Measurements from ENCODE around the gene IMPA2.
"Not testable (repeated sequence)": the region's sequence is repeated elsewhere in the genome, so short reads cannot be mapped to it uniquely, and the experiment has no call there.

Gene IMPA2

DNA sequence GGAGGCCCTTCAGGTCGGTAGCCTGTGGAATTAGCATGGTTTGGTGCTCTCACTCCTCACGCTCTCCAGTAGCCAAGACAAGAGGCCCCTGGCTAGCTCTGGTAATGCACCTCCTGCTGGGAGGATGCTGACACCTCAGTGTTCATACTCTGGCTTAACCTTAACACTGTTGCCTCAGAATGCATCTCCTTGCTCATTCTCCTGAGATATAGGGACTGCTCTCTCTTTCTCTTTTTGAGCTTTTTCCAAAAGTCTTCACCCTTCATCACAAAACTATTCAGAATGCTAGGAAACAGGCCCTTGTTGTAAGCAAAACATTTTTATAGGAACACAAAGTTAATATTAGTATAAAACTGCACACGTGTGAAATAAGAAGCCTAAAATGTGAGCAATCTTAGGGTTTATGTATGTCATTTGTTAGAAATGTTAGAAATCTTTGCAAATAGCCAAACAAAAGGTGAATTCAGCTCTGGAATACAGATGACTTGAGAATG lies 17.3 kb upstream of the IMPA2 start:
- DNase-seq, result no peak

DNA sequence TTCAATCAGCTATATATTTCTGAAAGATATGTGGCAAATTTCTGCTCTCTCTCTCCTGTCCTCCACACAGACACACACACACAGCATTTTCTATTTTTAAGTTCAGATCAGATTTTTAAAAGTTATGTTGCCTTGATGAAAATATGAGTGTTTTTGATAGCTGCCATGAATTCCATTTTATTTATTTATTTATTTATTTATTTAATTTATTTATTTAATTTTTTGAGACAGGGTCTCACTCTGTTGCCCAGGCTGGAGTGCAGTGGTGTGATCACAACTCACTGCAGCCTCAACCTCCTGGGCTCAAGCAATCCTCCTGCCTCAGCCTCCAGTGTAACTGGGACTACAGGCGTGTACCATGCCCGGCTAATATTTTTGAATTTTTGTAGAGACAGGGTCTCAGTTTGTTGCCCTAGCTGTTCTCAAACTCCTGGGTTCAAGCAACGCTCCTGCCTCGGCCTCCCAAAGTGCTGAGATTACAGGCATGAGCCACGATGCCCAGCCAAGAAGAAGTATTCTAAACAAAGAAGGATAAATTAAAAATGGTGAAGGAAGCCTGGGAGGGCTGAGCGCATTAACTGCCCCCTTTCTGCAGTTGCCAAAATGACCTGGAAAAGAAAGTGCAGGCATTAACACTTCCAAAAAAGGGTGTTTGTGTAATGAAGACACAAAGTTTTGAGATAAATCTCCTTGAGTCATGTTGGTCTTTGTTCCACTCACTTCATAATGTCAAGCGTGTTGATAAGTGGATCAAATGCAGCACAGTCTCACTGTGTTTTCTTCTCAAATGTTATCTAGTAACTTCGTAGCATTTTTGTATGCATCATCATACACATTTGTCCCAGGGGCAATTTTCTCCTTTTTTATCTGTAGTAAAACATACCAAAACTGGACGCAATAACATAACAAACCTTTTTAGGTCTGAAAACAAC lies 11.1 kb upstream of the IMPA2 start:
- DNase-seq, result no peak

DNA sequence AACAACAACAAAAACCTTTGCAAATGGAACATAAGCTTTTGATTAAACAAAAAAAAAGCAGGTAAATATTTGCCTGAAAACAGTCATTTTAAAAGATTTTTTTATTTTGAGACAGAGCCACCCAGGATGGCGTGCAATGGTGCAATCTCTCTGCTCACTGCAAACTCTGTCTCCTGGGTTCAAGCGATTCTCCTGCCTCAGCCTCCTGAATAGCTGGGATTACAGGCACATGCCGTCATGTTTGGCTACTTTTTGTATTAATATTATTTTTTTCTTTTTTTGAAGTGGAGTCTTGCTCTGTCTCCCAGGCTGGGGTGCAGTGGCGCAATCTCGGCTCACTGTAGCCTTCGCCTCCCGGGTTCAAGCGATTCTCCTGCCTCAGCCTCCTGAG lies 10.5 kb upstream of the IMPA2 start:
- DNase-seq, result not testable (repeated sequence)

DNA sequence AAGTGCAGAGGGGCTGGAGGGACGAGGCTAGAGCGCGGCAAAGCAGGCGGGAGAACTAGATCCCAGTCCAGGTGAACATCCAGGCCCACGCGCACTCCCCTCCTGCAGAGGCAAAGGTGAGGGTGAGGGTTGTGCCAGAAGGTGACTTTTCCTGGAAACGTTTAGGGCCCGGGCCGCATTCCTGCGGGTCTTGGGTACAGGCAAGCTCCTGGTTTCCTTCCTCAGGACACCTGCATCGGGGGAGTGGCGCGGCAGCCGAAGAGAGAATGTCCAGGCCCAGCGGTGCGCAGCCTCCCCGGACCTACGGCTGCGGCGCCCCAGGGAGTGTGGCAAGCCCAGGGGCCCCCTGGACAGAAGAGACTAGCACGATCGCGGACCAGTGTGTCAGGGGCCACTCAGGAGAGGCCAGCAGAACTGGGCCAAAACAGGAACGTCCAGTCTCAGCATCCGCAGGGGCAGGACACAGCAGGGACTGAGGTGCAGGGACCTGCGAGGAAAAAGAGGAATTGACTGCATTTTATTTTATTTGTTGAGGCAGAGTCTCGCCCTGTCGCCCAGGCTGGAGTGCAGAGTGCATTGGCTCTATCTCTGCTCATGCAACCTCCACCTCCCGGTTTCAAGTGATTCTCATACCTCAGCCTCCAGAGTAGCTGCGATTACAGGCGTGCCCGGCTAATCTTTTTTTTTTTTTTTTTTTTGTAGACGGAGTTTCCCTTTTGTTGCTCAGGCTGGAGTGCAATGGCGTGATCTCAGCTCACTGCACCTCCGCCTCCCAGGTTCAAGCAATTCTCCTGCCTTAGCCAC lies 8.7 kb upstream of the IMPA2 start:
- no peak for DNase-seq

DNA sequence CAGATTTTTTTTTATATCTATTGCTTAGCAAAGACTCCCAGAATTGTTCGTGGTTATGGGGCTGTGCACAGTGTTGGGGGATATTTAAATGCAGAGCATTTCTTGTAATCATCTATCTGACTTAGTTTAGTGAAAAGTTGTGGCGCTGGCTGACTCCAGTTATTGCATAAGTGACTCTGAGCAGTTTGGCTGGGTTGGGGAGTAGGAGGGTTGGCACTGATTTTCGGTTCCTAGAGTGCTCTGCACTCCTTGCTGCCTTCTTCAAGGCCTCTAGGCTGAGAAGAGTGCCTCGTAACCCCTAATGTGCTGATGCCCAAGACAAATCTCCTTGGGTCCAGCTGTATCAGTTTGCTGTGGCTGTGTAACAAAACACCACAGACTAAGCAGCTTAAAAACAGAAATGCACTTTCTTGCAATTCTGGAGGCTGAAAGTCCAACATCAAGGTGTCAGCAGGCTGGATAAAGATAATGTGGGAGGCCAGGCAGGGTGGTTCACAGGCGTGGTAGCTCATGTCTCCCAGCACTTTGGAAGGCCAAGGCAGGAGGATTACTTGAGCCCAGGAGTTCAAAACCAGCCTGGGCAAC lies 6.5 kb upstream of the IMPA2 start:
- DNase-seq, result no peak

DNA sequence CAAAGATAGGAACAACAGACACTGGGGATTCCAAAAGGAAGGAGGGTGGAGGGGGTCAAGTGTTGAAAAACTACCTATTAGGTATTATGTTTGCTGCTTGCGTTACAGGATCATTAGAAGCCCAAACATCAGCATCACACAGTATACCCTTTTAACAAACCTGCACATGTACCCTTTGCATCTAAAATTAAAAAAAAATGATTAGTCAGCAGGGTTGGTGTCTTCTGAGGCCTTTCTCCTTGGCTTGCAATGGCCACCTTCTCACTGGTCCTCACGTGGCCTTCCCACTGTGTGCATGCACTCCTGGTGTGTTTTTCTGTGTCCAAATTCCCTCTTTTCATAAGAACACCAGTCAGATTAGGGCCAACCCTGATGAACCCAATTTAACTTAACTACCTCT lies 5.6 kb upstream of the IMPA2 start:
- no peak for DNase-seq

DNA sequence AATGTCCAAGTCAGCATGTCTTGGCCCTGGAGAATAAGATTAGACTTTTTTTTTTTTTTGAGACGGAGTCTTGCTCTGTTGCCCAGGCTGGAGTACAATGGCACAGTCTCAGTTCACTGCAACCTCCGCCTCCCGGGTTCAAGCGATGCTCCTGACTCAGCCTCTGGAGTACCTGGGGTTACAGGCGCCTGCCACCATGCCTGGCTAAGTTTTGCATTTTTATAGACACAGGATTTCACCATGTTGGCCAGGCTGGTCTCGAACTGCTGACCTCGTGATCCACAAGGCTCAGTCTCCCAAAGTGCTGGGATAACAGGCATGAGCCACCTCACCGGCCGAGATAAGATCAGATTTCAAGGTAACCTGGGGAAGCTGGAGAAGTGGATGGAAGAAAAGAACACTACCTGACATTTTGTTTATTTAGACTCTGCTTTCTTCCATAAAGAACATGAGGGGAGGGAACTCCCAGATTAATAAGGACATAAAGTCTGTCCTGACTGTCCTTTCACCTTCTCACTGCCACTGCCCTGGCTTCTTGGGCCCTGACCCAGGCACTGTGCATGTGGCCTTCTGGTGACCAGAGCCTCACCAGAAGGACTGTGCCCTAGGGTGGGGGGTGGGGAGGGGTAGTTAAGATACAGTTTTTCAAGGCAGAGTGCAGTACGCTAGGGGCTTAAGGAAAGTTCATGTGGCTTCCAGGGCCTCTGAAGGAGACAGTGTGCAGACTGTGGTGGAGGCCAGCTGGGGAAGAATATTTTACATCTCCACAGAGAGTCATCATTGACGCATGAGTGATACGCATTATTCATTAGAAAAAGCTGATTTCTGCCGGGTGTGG lies 4.8 kb upstream of the IMPA2 start:
- no peak for DNase-seq

DNA sequence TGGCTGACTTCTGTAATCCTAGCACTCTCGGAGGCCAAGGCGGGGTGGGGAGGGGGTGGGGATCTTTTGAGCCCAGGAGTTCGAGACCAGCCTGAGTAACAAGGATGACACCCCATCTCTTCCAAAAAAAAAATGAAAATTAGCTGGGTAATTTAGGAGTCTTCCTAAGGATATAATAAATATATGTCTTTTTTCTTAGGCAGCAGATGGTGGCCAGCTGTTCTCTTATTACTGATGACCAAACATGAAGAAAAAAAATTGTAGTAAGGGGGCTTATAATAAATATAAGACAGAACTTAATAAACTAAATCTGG lies 4.2 kb upstream of the IMPA2 start:
- no peak for DNase-seq

DNA sequence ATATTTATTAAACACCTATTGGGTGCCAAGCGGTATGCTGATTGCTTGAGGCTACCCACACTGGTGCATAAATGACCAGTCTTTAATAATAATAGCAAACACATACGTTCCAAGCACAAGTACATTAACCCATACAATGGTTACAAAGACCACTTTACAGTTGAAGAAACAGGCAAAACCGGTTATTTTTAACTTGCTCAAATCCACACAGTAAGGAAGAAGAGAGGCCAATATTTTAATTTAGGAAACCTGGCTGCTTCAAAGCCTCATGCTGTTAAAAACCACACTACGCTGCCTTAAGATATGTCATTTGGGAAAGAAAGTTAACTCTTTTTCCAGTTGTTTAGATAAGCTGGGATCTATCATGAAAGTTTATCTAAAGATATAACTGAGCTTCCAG lies 2.4 kb upstream of the IMPA2 start:
- DNase-seq, result no peak

DNA sequence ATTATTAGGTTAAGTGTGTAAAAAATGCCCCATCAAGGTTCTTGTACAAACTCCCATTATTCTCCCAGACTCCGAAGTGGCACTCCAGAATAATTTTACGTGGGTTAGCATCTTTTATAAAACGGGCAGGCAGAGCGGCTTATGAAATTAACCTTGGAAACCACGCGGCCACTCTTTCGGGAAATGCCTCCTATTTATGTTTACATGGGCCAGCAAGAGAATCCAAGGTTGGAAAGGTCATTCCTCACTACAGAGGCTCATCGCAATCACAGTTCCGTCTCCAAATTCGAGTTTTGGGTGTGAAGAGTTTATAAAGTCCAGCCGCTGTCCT lies 1.2 kb upstream of the IMPA2 start:
- no peak for DNase-seq

DNA sequence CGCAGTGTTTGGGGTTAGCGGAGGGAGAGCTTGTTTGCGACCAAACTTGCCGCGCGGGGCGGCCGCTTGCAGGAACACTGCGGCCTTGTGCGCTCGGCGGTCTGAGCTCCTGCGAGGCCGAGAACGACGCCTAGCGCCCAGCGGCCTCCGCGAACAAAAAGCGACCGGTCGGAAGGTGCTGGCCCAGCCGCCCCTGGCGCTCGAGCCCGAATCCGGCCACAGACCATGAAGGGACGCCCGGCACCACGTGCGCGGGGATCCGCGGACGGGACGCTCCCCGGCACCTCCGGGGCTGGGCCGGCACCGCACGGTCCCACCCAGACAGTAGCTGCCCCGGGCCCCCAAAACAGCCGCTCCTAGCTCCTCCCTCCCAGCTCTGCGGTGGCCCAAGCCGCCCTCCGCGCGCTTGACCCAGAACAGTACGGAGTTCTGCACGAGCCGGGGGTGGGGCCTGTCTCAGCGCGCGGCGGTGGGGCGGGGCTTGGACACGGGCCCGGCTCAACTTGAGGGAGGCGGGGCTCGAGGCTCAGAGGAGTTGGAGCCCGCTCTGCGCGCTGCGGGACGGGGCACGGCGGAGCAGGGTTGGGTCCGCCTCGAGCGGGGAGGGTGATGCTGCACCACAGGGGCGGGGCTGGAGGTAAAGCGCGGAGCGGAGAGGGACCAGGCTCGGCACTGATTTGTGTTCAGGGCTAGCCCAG lies 664 bp upstream of the IMPA2 start:
- DNase-seq, result peak; percentile 94

DNA sequence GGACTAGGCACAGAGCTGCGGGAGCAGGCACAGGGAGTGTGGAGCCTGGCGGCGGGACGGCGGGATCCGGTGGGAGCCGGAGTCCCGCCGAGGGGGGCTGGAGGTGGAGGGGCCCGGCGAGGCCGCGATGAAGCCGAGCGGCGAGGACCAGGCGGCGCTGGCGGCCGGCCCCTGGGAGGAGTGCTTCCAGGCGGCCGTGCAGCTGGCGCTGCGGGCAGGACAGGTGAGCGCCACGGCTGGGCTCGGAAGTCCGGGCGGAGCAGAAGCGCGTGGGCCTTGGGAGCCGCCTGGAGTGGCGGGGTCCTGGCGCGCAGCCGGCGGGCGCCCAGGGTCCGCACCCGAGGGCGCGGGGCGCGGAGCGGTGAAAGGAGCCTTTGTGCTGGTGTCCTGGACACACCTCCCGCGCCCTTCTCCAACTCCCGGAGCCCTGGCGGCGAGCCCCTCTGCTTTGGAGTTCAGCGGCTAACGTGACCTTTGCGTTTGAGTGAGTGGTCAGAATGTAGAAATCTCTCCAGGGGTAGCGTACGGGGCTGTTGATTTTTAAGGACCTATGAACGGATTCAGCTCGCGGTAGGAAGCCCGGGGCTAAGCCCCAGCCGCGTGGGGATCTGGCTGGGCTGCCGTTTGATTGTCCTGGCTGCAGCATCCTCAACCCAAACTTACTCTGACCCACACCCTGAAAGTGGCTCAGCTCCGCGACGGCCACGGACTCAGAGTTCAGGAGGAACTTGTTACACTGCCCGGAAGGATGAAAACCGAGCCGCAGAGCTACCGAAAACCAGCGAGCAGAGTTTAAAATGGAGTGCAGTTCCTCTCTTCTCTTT lies 448 bp downstream of the IMPA2 start:
- no peak for DNase-seq

DNA sequence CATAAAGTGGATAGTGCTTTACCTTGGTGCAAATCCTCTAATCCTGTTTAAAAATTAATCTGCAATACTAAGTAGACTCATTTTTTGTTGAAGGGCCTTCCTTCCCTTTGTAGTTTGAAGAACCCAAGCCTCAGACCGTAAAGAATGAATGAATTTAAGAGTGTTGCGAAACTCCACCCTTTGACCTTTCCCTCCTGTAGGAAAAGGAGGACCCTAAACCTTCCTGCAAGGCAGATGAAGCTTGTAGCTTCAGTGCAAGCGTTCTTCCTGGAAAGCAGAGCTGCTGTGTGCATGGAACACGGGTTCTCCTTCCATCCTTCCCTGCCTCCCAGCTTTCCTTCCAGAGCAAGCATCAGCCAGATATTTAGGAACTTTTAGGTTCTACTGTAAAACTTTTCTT lies 1.7 kb downstream of the IMPA2 start:
- DNase-seq, result no peak

DNA sequence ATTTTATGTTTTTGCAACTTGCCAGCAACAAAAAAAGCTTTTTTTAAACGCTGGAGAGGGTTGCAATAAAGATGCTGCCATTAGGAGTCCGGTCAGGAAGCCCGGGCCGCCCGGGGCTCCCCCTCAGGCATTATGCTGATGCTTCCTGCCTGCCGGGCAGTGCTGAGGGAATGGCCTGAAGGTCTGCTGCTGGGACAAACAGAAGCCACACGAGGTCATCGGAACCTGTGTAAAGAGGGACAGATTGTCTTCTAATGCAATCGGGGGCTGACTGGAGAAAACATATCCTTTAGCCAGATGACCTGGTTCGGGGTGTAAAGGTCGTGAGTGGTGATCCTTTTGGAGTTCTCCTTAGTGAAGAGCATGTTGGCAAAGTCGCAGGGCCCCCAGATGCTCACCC lies 2.3 kb downstream of the IMPA2 start:
- DNase-seq, result no peak

DNA sequence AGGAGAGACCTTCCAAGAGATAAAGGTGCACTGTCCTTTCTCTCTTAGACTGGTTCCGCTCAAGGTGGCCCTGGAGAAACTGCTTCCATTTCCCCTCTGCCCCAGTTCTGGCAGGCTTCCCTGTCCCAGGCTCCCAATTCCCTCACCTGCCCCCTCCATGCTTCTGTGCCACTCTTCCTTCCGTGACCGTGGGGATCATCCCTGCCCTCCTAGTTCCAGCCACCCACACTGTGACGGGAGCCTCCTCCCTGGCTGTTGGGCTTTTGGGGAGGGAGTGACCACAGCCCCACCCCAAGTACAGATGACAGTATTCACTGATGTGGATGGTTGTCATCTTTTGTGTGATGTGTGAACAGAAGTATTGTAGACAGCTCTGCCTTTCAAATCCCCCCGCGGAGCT lies 2.8 kb downstream of the IMPA2 start:
- no peak for DNase-seq

DNA sequence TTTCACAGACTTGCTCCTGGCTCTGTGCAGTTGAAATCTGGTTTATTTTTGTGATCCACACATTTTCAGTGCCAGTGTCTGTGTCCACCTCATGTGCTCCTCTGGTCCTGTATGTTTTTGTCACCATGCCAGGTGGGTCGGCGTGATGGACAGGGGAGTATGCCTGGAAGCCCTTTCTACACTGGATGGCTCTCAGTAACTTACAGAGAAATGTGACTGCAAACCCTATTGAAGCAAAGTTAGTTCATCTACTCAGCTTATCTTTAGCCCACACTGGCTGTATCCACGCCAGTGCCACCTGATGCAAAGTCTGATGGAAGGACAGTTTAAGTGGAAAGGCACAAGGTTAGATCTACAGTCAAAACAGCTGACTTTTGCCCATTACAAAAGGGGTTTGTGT lies 4.3 kb downstream of the IMPA2 start:
- no peak for DNase-seq

DNA sequence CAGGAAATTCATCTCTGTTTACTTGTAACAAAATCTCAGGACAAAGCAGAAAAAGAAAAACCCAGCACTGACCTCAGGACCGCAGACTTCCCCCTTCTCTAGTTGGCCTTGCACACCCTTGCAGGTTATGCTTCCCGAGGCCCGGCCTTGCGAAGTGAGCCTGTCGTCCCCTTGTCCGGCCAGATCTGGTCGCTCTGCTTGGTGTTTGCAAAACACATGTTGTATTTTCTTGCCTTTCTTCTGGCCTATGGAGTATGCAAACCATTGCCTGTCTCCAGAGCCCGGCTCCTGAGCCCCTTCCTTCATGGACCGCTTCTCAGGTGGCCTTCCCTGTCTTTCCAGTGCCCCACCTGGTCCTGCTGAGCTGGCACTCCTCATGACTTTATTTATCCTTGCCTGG lies 4.8 kb downstream of the IMPA2 start:
- no peak for DNase-seq

DNA sequence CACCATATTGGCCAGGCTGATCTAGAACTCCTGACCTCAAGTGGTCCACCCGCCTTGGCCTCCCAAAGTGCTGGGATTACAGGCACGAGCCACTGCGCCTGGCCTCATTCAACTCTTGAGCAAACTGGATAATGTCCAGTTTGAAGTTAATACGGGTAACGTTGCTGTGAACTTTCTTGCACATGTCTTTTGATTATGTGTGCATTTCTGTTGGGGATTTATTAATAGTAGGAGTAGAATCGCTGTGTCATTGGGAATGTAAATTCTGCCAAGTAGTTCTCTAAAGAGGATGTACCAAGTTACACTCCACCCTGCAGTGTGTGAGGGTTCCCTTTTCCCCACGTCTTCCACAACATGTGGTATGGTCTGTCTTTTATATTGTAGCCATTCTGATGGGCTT lies 6.2 kb downstream of the IMPA2 start:
- no peak for DNase-seq

DNA sequence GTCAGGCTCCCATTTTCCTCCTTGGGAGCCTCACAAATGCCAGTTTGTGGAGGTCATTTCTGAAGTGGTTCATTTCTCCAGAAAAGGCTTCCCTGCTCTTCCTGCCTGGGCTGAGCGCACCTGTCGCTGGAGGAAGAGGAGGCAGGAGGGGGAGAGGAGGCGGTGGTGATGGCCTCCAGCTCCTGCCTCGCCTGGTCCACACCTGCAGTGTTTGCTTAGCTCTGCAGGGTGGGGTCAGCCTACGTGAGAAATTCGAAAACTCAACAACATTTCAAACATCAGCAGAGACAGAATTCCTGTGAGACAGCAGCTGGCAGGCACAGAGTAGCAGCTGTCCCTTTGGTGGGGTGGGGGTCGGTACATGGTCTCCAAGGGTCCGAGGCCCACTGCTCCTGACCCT lies 7.9 kb downstream of the IMPA2 start:
- no peak for DNase-seq

DNA sequence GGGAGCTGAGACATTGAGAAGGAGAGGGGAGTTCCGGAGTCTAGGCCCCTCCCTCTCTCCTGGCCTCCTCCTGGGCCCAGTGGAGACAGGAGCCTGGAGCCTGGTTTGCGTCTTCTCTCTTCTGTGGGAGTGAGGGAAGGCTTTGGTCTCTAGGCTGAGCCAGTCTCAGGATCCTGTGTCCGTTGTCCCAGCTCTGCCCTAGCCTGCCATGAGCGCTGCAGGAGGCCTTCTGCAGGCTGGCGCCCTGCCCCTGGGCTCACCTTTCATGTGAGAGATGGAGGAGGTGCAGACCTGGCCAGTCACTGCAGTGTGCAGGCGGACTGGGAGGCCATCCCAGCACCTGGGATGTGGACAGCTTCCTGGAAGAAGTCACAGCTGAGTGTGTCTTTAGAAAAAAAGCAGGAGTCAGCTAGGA lies 8.7 kb downstream of the IMPA2 start:
- DNase-seq, result no peak

DNA sequence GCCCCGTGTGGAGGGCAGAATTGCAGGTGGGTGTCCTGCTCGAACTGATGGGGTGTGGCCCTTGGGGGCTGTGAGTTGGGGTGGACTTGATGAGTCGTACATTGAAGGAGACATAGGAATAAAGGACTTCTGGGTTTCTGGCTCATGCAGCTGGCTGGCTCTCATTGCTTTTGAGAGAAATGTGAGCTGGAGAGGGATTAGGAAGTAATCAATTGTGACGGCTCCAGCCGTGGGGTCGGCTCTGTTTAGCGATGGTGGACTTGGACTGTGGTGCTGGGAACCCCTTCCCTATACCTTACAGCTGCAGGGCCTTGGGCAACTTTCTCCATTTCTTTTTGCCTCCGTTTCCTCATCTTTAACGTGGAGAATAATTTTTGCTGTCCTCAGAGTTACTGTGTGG lies 9.2 kb downstream of the IMPA2 start:
- DNase-seq, result no peak
